Neutrophil (primary cell): ENCODE data around the gene MARCHF3.

Experiments
- H3K27ac ChIP-seq: fragments of 200-600 bp; sonication (generic); 2 replicates; pipeline ENCODE4 v1.5.1; 2016; ENCODE audit warnings: mild to moderate bottlenecking, moderate library complexity
- H3K27me3 ChIP-seq: fragments of 200-600 bp; sonication (generic); 2 replicates; pipeline ENCODE4 v1.6.0; 2016; ENCODE audit warnings: mild to moderate bottlenecking
- H3K36me3 ChIP-seq: fragments of 200-600 bp; sonication (generic); 2 replicates; pipeline ENCODE4 v1.5.1; 2017
- H3K4me1 ChIP-seq, 2 experiments: fragments of 200-600 bp in 1 of 2; sonication (generic) in 1 of 2; 1 replicate in 1 of 2; 2 replicates in 1 of 2; pipeline versions ENCODE4 v1.5.1 to v1.6.1; 2013 to 2016; ENCODE audit warnings: low read depth in 1 of 2, low read length in 1 of 2, mild to moderate bottlenecking in 1 of 2, moderate library complexity in 1 of 2; ENCODE audit not compliant: control insufficient read depth in 1 of 2, insufficient read depth in 1 of 2
- H3K4me3 ChIP-seq, 2 experiments: fragments of 200-600 bp in 1 of 2; sonication (generic) in 1 of 2; 1 replicate in 1 of 2; 2 replicates in 1 of 2; pipeline ENCODE4 v1.5.1; 2013 to 2016; ENCODE audit warnings: low read depth in 1 of 2, low read length in 1 of 2, mild to moderate bottlenecking in 1 of 2, moderate library complexity in 1 of 2
- H3K9me3 ChIP-seq: fragments of 200-600 bp; sonication (generic); 2 replicates; pipeline ENCODE4 v1.5.1; 2016
- CTCF ChIP-seq: fragments of 200-600 bp; sonication (generic); IDR thresholded peaks from 2 replicates; pipeline ENCODE4 v1.5.1; 2016; ENCODE audit warnings: antibody characterized with exemption

The MARCHF3 gene

GRCh38 chr5:127029581-127030258, 638 bp downstream of the MARCHF3 start:
- TF ChIP-seq CTCF: peak; percentile 26
- no peaks in the 10 kb centered on the region for H3K9me3 ChIP-seq
- H3K36me3 ChIP-seq: no peaks in the 10 kb centered on the region
- H3K27me3 ChIP-seq: peaks cover 48% of the 10 kb centered on the region
- H3K27ac ChIP-seq: peak overlapping the region; percentile 73
- peak overlapping the region; percentile 82 to 85 for H3K4me3 ChIP-seq
- H3K4me1 ChIP-seq: peaks cover 24 to 26% of the 10 kb centered on the region in 2 experiments

GRCh38 chr5:127028822-127029457, 1.4 kb downstream of the MARCHF3 start:
- peaks cover 24 to 26% of the 10 kb centered on the region in 2 experiments for H3K4me1 ChIP-seq
- H3K36me3 ChIP-seq: no peaks in the 10 kb centered on the region
- peaks cover 46% of the 10 kb centered on the region for H3K27me3 ChIP-seq

GRCh38 chr5:127027539-127027938, 2.8 kb downstream of the MARCHF3 start:
- no peak for TF ChIP-seq CTCF
- Histone ChIP-seq H3K27ac (no peak overlapping the region), H3K4me1 (peaks cover 24 to 26% of the 10 kb centered on the region in 2 experiments), H3K27me3 (peaks cover 32% of the 10 kb centered on the region), H3K36me3 (no peaks in the 10 kb centered on the region), H3K9me3 (no peaks in the 10 kb centered on the region), H3K4me3 (no peak overlapping the region)

More at GRCh38 chr5:127028822-127029457, 1.4 kb downstream of the MARCHF3 start:
- no peaks in the 10 kb centered on the region for H3K9me3 ChIP-seq
- H3K4me3 ChIP-seq: peak overlapping the region; percentile 82 to 85
- no peak overlapping the region for H3K27ac ChIP-seq
- no peak for TF ChIP-seq CTCF

GRCh38 chr5:127026166-127026565, 4.2 kb downstream of the MARCHF3 start:
- no peaks in the 10 kb centered on the region for H3K9me3 ChIP-seq
- peaks cover 19 to 20% of the 10 kb centered on the region in 2 experiments for H3K4me1 ChIP-seq
- no peak overlapping the region for H3K27ac ChIP-seq
- H3K27me3 ChIP-seq: peaks cover 21% of the 10 kb centered on the region
- H3K4me3 ChIP-seq: no peak overlapping the region
- TF ChIP-seq CTCF: no peak
- no peaks in the 10 kb centered on the region for H3K36me3 ChIP-seq

- peaks cover 19% of the 10 kb centered on the region for H3K27me3 ChIP-seq
- H3K4me3 ChIP-seq: no peak overlapping the region
- no peak overlapping the region for H3K27ac ChIP-seq
- no peaks in the 10 kb centered on the region for H3K36me3 ChIP-seq
- no peak for TF ChIP-seq CTCF
- H3K9me3 ChIP-seq: no peaks in the 10 kb centered on the region
- peaks cover 14 to 16% of the 10 kb centered on the region in 2 experiments for H3K4me1 ChIP-seq
These were observed 4.9 kb downstream of the MARCHF3 start for GRCh38 chr5:127025467-127025866.
